ENCODE results near the gene CCR3.

CCR3 gene

GRCh38 chr3:46276497-46277099 is 34.3 kb downstream of the CCR3 start:
- peak; percentile 38 for DNase-seq (ENCODE audit: low spot score)

GRCh38 chr3:46277476-46277875 is 35.2 kb downstream of the CCR3 start:
- no peak for DNase-seq (ENCODE audit: low spot score)

- DNase-seq (ENCODE audit: low spot score), result no peak
These were observed 36.8 kb downstream of the CCR3 start for GRCh38 chr3:46278816-46279672.

- DNase-seq (ENCODE audit: low spot score), result no peak
These were observed 38.0 kb downstream of the CCR3 start for GRCh38 chr3:46280105-46280797.

GRCh38 chr3:46281551-46281950 is 39.3 kb downstream of the CCR3 start:
- DNase-seq (ENCODE audit: low spot score), result no peak

GRCh38 chr3:46282041-46282440 is 39.8 kb downstream of the CCR3 start:
- DNase-seq (ENCODE audit: low spot score), result no peak

- DNase-seq (ENCODE audit: low spot score), result no peak
These were observed 40.4 kb downstream of the CCR3 start for GRCh38 chr3:46282696-46283095.

GRCh38 chr3:46283881-46284450 is 41.7 kb downstream of the CCR3 start:
- no peak for DNase-seq (ENCODE audit: low spot score)

- no peak for DNase-seq (ENCODE audit: low spot score)
These were observed 42.9 kb downstream of the CCR3 start for GRCh38 chr3:46284981-46285683.

- DNase-seq (ENCODE audit: low spot score), result no peak
These were observed 43.8 kb downstream of the CCR3 start for GRCh38 chr3:46285931-46286619.

GRCh38 chr3:46286947-46287565 is 44.8 kb downstream of the CCR3 start:
- no peak for DNase-seq (ENCODE audit: low spot score)

GRCh38 chr3:46289551-46289950 is 47.3 kb downstream of the CCR3 start:
- DNase-seq (ENCODE audit: low spot score), result no peak

- no peak for DNase-seq (ENCODE audit: low spot score)
These were observed 47.7 kb downstream of the CCR3 start for GRCh38 chr3:46289966-46290365.

GRCh38 chr3:46291046-46291445 is 48.8 kb downstream of the CCR3 start:
- no peak for DNase-seq (ENCODE audit: low spot score)

GRCh38 chr3:46293035-46293724 is 50.9 kb downstream of the CCR3 start:
- no peak for DNase-seq (ENCODE audit: low spot score)

- no peak for DNase-seq (ENCODE audit: low spot score)
These were observed 52.0 kb downstream of the CCR3 start for GRCh38 chr3:46293991-46294833.

GRCh38 chr3:46296826-46297225 is 54.6 kb downstream of the CCR3 start:
- no peak for DNase-seq (ENCODE audit: low spot score)

- no peak for DNase-seq (ENCODE audit: low spot score)
These were observed 55.6 kb downstream of the CCR3 start for GRCh38 chr3:46297658-46298423.
